ENCODE results near the gene MRPL33. TPM values are rescaled to one million over a fixed set of nuclear protein-coding genes. Genes with fewer than 3 reads are reported as not detected.

MRPL33 gene
- total and polyA plus RNA-seq, 2 of the 13 experiments (the other 11 are each of a cell fraction or from before 2014, with no cell fraction given): 69.7 to 218 TPM

- TF ChIP-seq, protein P1, sequence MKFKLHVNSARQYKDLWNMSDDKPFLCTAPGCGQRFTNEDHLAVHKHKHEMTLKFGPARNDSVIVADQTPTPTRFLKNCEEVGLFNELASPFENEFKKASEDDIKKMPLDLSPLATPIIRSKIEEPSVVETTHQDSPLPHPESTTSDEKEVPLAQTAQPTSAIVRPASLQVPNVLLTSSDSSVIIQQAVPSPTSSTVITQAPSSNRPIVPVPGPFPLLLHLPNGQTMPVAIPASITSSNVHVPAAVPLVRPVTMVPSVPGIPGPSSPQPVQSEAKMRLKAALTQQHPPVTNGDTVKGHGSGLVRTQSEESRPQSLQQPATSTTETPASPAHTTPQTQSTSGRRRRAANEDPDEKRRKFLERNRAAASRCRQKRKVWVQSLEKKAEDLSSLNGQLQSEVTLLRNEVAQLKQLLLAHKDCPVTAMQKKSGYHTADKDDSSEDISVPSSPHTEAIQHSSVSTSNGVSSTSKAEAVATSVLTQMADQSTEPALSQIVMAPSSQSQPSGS (CRISPR knock-in tag; IDR thresholded peaks at IDR 0.05): peak; percentile 82
- TF ChIP-seq ZNF629 (CRISPR knock-in tag; conservative IDR thresholded peaks at IDR 0.05) (peak; percentile 85), HMGXB4 (CRISPR knock-in tag; IDR thresholded peaks at IDR 0.05; ENCODE audit: borderline replicate concordance in 1 of 2, low read depth in 1 of 2) (peak in 1 of 2 experiments; percentile 31; a peak in 1 of 4 replicates), ZNF180 (CRISPR knock-in tag; IDR thresholded peaks at IDR 0.05; ENCODE audit: borderline replicate concordance, low read depth) (0 out of 2 replicates have a peak, but pooled peaks have one; percentile 61), KDM4B (CRISPR knock-in tag; IDR thresholded peaks at IDR 0.05) (no peak), SALL1 (CRISPR knock-in tag; IDR thresholded peaks at IDR 0.05) (peak; percentile 86), FOXM1 (CRISPR knock-in tag; IDR thresholded peaks at IDR 0.05) (no peak), PLRG1 (conservative IDR thresholded peaks at IDR 0.05) (no peak), CCDC6 (CRISPR knock-in tag; IDR thresholded peaks at IDR 0.05) (no peak), SNAI1 (CRISPR knock-in tag; IDR thresholded peaks at IDR 0.05; ENCODE audit: borderline replicate concordance) (no peak), ARNT (IDR thresholded peaks at IDR 0.05) (no peak), SKI (IDR thresholded peaks at IDR 0.05; ENCODE audit: partially characterized antibody) (peak; percentile 34), SIX1 (CRISPR knock-in tag; IDR thresholded peaks at IDR 0.05; ENCODE audit: borderline replicate concordance) (peak; percentile 71; the same call in 1 of the 2 replicates), ZNF546 (CRISPR knock-in tag; conservative IDR thresholded peaks at IDR 0.05) (no peak), TERF1 (CRISPR knock-in tag; IDR thresholded peaks at IDR 0.05) (no peak), ZMYM4 (CRISPR knock-in tag; IDR thresholded peaks at IDR 0.05) (no peak; the same call in none of the 2 replicates), CEBPB (IDR thresholded peaks at IDR 0.05; ENCODE audit: borderline replicate concordance, low read depth, low read length) (peak; percentile 97)
- TF ChIP-seq, protein P2, sequence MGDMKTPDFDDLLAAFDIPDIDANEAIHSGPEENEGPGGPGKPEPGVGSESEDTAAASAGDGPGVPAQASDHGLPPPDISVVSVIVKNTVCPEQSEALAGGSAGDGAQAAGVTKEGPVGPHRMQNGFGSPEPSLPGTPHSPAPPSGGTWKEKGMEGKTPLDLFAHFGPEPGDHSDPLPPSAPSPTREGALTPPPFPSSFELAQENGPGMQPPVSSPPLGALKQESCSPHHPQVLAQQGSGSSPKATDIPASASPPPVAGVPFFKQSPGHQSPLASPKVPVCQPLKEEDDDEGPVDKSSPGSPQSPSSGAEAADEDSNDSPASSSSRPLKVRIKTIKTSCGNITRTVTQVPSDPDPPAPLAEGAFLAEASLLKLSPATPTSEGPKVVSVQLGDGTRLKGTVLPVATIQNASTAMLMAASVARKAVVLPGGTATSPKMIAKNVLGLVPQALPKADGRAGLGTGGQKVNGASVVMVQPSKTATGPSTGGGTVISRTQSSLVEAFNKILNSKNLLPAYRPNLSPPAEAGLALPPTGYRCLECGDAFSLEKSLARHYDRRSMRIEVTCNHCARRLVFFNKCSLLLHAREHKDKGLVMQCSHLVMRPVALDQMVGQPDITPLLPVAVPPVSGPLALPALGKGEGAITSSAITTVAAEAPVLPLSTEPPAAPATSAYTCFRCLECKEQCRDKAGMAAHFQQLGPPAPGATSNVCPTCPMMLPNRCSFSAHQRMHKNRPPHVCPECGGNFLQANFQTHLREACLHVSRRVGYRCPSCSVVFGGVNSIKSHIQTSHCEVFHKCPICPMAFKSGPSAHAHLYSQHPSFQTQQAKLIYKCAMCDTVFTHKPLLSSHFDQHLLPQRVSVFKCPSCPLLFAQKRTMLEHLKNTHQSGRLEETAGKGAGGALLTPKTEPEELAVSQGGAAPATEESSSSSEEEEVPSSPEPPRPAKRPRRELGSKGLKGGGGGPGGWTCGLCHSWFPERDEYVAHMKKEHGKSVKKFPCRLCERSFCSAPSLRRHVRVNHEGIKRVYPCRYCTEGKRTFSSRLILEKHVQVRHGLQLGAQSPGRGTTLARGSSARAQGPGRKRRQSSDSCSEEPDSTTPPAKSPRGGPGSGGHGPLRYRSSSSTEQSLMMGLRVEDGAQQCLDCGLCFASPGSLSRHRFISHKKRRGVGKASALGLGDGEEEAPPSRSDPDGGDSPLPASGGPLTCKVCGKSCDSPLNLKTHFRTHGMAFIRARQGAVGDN (CRISPR knock-in tag; IDR thresholded peaks at IDR 0.05): peak; percentile 90
- TF ChIP-seq, protein P3, sequence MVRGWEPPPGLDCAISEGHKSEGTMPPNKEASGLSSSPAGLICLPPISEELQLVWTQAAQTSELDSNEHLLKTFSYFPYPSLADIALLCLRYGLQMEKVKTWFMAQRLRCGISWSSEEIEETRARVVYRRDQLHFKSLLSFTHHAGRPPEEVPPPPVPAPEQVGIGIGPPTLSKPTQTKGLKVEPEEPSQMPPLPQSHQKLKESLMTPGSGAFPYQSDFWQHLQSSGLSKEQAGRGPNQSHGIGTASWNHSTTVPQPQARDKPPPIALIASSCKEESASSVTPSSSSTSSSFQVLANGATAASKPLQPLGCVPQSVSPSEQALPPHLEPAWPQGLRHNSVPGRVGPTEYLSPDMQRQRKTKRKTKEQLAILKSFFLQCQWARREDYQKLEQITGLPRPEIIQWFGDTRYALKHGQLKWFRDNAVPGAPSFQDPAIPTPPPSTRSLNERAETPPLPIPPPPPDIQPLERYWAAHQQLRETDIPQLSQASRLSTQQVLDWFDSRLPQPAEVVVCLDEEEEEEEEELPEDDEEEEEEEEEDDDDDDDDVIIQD (CRISPR knock-in tag; IDR thresholded peaks at IDR 0.05; ENCODE audit: low read depth): peak; percentile 55; the same call in 1 of the 2 replicates
These were observed 33.7 kb upstream of the MRPL33 start (continued) for GRCh38 chr2:27737676-27738348.
